ENCODE results near the gene OGN. TPM values are rescaled to one million over a fixed set of nuclear protein-coding genes. Genes with fewer than 3 reads are reported as not detected.
A peak's percentile ranks its signal among the peaks of the same experiment; 100 is the strongest.

Gene OGN
- under 1 TPM in 1 of 3 donors, not detected in 2; 0.13 TPM for polyA plus RNA-seq

GRCh38 chr9:92404042-92404836 lies at the start of gene OGN:
TSS of gene OGN (minus strand) at chr9:92404578. CDS start at chr9:92403407, 1,171 bp downstream.
- DNase-seq = no peak
- H3K27me3 Mint-ChIP-seq (ENCODE audit: low read depth in 3 of 3) = no peaks in the 10 kb centered on the region
- H3K4me3 Mint-ChIP-seq = no peak within 1 kb of the TSS
- no peaks in the 10 kb centered on the region for H3K9me3 Mint-ChIP-seq
- no peak within 1 kb of the TSS for H3K27ac Mint-ChIP-seq
- peaks cover 19 to 20% of the 10 kb centered on the region in 2 donors for H3K4me1 Mint-ChIP-seq
- no peaks in the 10 kb centered on the region for H3K36me3 Mint-ChIP-seq

- Mint-ChIP-seq H3K4me3 (no peak overlapping the region), H3K27me3 (ENCODE audit: low read depth in 3 of 3) (peaks cover 0 to 2% (median 0%) of the 10 kb centered on the region in 3 donors), H3K4me1 (no peaks in the 10 kb centered on the region), H3K27ac (peak overlapping the region in 1 of 6 donors; percentile 20), H3K9me3 (no peaks in the 10 kb centered on the region), H3K36me3 (no peaks in the 10 kb centered on the region)
- no peak for DNase-seq
Measured at GRCh38 chr9:92446536-92446935, 42.2 kb upstream of the OGN start.

- Mint-ChIP-seq H3K4me1 (peaks cover 13 to 15% of the 10 kb centered on the region in 2 donors), H3K9me3 (no peaks in the 10 kb centered on the region), H3K36me3 (no peaks in the 10 kb centered on the region), H3K27me3 (ENCODE audit: low read depth in 3 of 3) (peaks cover 0 to 2% (median 0%) of the 10 kb centered on the region in 3 donors), H3K27ac (no peak overlapping the region), H3K4me3 (no peak overlapping the region)
- DNase-seq = no peak
Measured at GRCh38 chr9:92444841-92445240, 40.5 kb upstream of the OGN start.

GRCh38 chr9:92440751-92441046 lies 36.3 kb upstream of the OGN start:
- Mint-ChIP-seq H3K36me3 (no peaks in the 10 kb centered on the region), H3K27me3 (ENCODE audit: low read depth in 3 of 3) (no peaks in the 10 kb centered on the region), H3K27ac (peak overlapping the region; percentile 79 to 86 (median 82)), H3K4me3 (peak overlapping the region; percentile 59 to 79 (median 72)), H3K9me3 (no peaks in the 10 kb centered on the region), H3K4me1 (peaks cover 16 to 20% of the 10 kb centered on the region in 2 donors)
- peak in 2 of 3 donors; percentile 38 to 39 for DNase-seq

- peak overlapping the region; percentile 79 to 86 (median 82) for H3K27ac Mint-ChIP-seq
- H3K27me3 Mint-ChIP-seq (ENCODE audit: low read depth in 3 of 3) = no peaks in the 10 kb centered on the region
- peak overlapping the region; percentile 59 to 79 (median 72) for H3K4me3 Mint-ChIP-seq
- no peaks in the 10 kb centered on the region for H3K36me3 Mint-ChIP-seq
- peaks cover 16 to 20% of the 10 kb centered on the region in 2 donors for H3K4me1 Mint-ChIP-seq
- H3K9me3 Mint-ChIP-seq = no peaks in the 10 kb centered on the region
- peak in 1 of 3 donors; percentile 49 for DNase-seq
Measured at GRCh38 chr9:92439921-92440750, 35.8 kb upstream of the OGN start.

GRCh38 chr9:92438900-92439526 lies 34.6 kb upstream of the OGN start:
- Mint-ChIP-seq H3K9me3 (no peaks in the 10 kb centered on the region), H3K36me3 (peaks cover 0 to 4% (median 0%) of the 10 kb centered on the region in 3 donors), H3K27me3 (ENCODE audit: low read depth in 3 of 3) (no peaks in the 10 kb centered on the region), H3K27ac (peak overlapping the region in 3 of 6 donors; percentile 79 to 82 (median 79)), H3K4me1 (peaks cover 16 to 20% of the 10 kb centered on the region in 2 donors), H3K4me3 (no peak overlapping the region)
- DNase-seq = no peak

- Mint-ChIP-seq H3K27me3 (ENCODE audit: low read depth in 3 of 3) (no peaks in the 10 kb centered on the region), H3K4me1 (peaks cover 5 to 9% of the 10 kb centered on the region in 2 donors), H3K36me3 (peaks cover 0 to 4% (median 0%) of the 10 kb centered on the region in 3 donors), H3K9me3 (no peaks in the 10 kb centered on the region), H3K27ac (no peak overlapping the region), H3K4me3 (no peak overlapping the region)
- no peak for DNase-seq
Measured at GRCh38 chr9:92435263-92435662, 30.9 kb upstream of the OGN start.

- Mint-ChIP-seq H3K27ac (no peak overlapping the region), H3K36me3 (peaks cover 0 to 4% (median 0%) of the 10 kb centered on the region in 3 donors), H3K4me1 (no peaks in the 10 kb centered on the region), H3K4me3 (no peak overlapping the region), H3K9me3 (no peaks in the 10 kb centered on the region), H3K27me3 (ENCODE audit: low read depth in 3 of 3) (no peaks in the 10 kb centered on the region)
- DNase-seq = no peak
Measured at GRCh38 chr9:92432972-92433548, 28.7 kb upstream of the OGN start.

- peaks cover 0 to 4% (median 0%) of the 10 kb centered on the region in 3 donors for H3K36me3 Mint-ChIP-seq
- H3K27ac Mint-ChIP-seq = no peak overlapping the region
- H3K4me1 Mint-ChIP-seq = no peaks in the 10 kb centered on the region
- no peak for DNase-seq
- H3K4me3 Mint-ChIP-seq = no peak overlapping the region
- H3K9me3 Mint-ChIP-seq = no peaks in the 10 kb centered on the region
- no peaks in the 10 kb centered on the region for H3K27me3 Mint-ChIP-seq (ENCODE audit: low read depth in 3 of 3)
Measured at GRCh38 chr9:92432350-92432749, 28.0 kb upstream of the OGN start.

GRCh38 chr9:92429836-92430235 lies 25.5 kb upstream of the OGN start:
- Mint-ChIP-seq H3K27ac (no peak overlapping the region), H3K4me1 (no peaks in the 10 kb centered on the region), H3K9me3 (no peaks in the 10 kb centered on the region), H3K4me3 (no peak overlapping the region), H3K36me3 (peaks cover 0 to 4% (median 0%) of the 10 kb centered on the region in 3 donors), H3K27me3 (ENCODE audit: low read depth in 3 of 3) (no peaks in the 10 kb centered on the region)
- DNase-seq = no peak

- no peaks in the 10 kb centered on the region for H3K27me3 Mint-ChIP-seq (ENCODE audit: low read depth in 3 of 3)
- H3K4me3 Mint-ChIP-seq = no peak overlapping the region
- H3K27ac Mint-ChIP-seq = no peak overlapping the region
- no peaks in the 10 kb centered on the region for H3K9me3 Mint-ChIP-seq
- peaks cover 0 to 5% (median 0%) of the 10 kb centered on the region in 3 donors for H3K36me3 Mint-ChIP-seq
- no peak for DNase-seq
- H3K4me1 Mint-ChIP-seq = no peaks in the 10 kb centered on the region
Measured at GRCh38 chr9:92426501-92427145, 22.2 kb upstream of the OGN start.

- no peak overlapping the region for H3K4me3 Mint-ChIP-seq
- no peaks in the 10 kb centered on the region for H3K27me3 Mint-ChIP-seq (ENCODE audit: low read depth in 3 of 3)
- no peak overlapping the region for H3K27ac Mint-ChIP-seq
- no peaks in the 10 kb centered on the region for H3K4me1 Mint-ChIP-seq
- DNase-seq = no peak
- no peaks in the 10 kb centered on the region for H3K9me3 Mint-ChIP-seq
- H3K36me3 Mint-ChIP-seq = peaks cover 0 to 5% (median 0%) of the 10 kb centered on the region in 3 donors
Measured at GRCh38 chr9:92425474-92425873, 21.1 kb upstream of the OGN start.

- Mint-ChIP-seq H3K27me3 (ENCODE audit: low read depth in 3 of 3) (no peaks in the 10 kb centered on the region), H3K9me3 (no peaks in the 10 kb centered on the region), H3K4me3 (no peak within 1 kb of the TSS), H3K4me1 (no peaks in the 10 kb centered on the region), H3K36me3 (peaks cover 0 to 5% (median 0%) of the 10 kb centered on the region in 3 donors), H3K27ac (no peak within 1 kb of the TSS)
- no peak for DNase-seq
Measured at GRCh38 chr9:92424340-92424739, 20.0 kb upstream of the OGN start, which contains the start of gene OMD. TSS of gene OMD (minus strand) at chr9:92424471. CDS start at chr9:92417558, 6,913 bp downstream.

Data from immature natural killer cell (primary cell).